Limb (tissue), 2 donors: ENCODE data around the gene MED26.

Source experiments
- DNase-seq, 2 donors: peaks; one replicate each; pipeline ENCODE4 v3.0.0-alpha.2; 2016; ENCODE audit errors: extremely low spot score in 2 of 2

Gene MED26

DNA sequence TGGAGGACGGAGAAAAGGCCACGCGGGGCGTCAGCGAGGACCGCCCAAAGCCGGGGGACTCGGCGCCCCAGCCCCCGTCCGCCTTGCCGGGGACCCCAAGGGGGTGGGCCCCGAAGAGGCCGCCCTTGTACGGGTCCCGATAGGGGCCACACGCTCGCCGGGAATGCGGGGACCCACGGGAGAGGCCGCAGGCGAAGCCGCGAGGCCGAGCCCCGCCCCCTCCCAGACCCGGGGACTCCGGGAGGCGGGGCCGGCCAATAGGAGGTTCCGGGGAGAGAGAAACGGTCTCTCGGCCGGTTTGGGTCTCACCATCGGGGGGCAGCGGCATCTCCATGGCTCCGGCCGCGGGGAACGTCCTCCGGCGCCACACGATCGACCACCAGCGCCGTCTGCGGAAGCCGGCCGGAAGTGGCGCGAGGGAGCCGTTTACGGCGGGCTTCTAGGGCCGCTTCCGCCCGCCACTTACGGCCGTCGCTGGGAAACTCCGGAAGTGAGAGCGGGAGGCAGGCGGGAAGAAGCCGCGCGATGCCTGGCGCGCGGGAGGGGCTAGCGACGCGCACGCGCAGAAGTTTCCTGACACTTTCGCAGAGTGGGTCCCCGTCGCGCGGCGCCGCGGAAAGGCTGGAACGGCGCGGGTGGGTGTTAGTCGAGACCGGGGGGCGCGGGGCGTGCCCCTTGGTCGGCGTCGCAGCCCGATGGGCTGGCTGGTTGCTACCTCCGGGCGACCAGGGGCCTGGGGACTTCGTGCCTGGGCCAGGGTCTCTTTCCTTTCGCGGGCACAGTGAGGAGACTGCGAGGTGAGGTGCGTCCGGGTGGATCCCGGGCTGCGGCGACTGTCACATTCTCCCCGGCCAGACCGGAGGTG lies 85.7 kb downstream of the MED26 start, which contains the start of gene CHERP:
CHERP (minus strand) TSS at position 393 of the 865 bp plus-strand sequence; CDS start at position 334, 59 bp downstream.
- peak; percentile 95 to 98 for DNase-seq

GRCh38 chr19:16541526-16542044 lies 86.4 kb downstream of the MED26 start:
- no peak for DNase-seq

GRCh38 chr19:16540948-16541347 lies 87.1 kb downstream of the MED26 start:
- DNase-seq = no peak

- no peak for DNase-seq
These were observed 90.9 kb downstream of the MED26 start for GRCh38 chr19:16537111-16537510.

- DNase-seq = no peak
These were observed 91.9 kb downstream of the MED26 start for GRCh38 chr19:16536130-16536529.

GRCh38 chr19:16535381-16535780 lies 92.6 kb downstream of the MED26 start:
- DNase-seq = no peak

GRCh38 chr19:16532440-16533234 lies 95.4 kb downstream of the MED26 start:
- no peak for DNase-seq

DNA sequence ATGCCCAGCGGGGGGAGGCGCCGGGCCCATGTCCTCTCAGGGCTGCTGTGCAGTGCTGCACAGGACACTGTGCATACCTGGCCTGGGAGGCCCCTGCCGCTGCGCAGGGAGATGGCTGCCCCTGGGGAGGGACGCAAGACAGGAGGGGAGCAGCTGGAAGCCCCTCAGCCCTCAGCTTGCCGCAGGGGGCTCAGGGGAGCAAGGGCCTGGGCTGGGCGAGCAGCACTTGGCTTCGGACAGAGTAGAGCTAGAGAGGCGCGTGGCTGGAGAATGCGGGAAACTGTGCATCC lies 96.7 kb downstream of the MED26 start:
- no peak for DNase-seq

DNA sequence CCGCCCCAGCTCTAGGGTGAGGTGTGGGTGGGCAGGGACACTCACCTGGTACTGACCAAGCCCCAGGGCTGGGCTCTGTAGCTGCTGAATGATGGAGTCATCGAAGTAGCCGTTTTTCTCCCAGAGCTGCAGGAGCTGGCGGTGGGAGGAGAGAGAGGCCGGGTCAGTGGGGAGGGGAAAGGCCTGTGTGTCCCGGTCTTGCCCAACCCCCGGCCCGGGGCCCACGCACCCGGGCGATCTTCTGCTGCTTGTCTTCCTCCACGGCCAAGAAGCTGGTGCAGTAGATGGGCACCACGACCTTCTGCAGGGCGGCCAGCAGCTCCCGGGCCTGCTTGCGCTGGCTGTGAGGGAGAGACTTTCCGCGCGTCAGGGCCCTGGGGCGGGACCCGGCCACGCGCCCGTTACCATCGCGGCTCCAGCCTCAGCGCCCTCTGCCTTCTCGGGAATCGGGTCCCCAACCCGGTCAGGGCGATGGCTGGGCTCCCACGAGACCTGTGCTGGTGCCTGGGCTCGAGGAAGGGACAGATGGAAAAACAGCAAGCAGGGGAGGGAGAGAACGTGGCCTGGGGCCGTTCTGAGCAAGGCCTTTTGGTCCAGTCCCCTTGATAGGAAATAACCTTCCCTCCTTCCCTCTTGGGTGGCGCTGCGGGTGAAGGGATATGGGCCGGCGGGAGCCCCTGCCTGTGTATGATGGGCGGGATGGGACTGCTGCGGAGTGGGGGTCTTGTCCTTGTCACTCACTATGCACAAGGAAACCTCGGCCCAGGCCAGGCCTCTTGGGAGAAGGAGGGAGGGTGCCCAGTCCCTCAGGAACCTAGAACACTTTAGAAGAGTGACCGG lies 97.2 kb downstream of the MED26 start:
- no peak for DNase-seq

DNA sequence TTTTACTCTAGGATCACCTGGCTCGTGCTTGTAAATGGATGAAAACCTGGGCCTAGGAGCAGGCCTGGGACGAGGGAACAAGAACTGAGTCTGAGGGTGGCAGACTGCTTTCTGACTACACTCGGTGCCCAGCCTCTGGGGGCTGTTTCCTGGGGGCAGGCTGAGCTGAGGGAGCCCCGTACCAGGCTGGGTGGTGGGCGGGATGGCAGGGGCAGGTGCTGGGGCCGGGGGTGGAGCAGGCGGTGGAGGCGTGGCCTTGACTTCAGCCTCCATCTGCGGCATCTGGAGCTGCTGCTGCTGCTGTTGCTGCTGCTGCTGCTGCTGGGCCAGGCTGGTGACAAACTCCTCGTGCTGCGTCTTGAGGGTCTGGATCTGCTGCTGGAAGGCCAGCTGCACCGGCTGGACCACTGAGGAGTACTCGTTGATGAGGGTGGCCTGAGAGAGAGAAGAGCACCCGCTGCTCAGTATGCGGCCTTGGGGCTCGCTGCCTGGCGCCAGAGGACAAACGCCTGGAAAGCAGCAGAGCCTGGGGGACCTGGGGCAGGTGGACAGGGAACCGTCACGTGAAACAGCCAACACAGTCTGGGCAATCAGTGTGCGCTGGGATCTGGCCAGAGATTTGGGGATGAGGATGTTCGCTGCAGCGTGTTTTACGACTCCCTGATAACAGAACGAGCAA lies 98.4 kb downstream of the MED26 start:
- no peak for DNase-seq

GRCh38 chr19:16527971-16528521 lies 100.0 kb downstream of the MED26 start:
- DNase-seq = no peak

DNA sequence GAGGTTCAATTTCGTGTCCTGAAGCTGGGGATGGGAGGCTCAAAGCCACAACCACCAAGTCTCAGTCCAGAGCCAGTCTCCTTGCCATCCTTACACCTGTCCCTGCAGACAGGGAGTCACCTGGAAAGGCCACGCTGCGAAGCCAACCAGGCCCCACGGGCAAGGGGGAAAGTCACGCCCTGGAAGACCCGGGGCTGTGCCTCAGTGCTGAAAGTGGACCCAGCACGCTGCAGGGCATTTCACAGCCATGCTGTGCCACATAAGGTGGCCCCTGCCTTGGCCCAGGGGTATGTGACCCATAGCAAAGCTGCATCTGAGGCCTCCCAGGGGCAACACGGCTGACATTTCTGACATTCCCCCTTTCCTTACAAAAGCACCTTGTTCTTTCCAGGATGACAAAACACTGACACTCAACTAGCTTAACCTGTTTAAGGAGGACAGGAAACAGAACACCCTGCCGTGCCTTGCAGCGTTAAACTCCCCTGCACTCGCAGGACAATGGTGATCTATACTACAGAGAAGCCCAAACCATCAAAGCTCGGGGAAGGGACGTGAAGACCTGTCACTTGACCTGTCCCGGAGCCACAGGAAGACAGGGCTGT lies 100.6 kb downstream of the MED26 start:
- DNase-seq = no peak

- no peak for DNase-seq
These were observed 102.1 kb downstream of the MED26 start for GRCh38 chr19:16525751-16526481.

DNA sequence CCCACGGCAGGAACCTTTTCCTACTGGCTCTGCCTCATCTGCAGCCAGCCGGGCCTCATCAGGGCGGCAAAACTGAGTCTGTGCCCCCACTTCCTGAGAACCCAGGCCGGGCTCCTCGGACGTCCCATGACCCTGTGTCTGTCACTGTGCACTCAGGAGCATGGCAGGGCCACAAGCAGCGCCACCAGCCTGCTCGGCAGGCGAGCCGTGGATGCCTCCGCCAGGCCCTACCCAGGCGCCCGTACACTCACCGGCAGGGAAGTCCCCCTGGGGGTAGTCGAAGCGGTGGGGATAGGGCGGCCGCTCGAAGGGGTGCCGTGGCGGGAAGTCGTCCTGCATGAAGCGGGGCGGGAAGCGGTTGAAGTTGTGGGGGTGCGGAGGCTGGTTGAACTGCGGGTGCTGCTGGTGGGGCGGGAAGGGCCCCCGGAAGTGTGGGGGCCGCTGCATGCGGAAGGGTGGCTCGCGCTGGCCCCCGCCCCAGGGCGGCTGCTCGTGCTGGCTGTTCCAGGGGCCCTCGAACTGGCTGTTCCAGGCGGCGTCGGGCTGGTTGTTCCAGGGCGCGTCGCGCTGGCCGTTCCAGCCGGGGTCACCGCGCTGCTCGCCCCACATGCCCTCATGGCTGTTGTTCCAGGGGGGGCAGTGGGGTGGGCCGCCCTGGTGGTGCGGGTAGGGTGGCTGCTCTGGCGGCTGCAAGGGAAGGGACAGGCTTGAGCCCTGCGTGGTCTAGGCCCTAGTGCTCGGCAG lies 102.8 kb downstream of the MED26 start:
- DNase-seq = no peak
